GM12878 (cell line): ENCODE data around the gene TCF7L2. TPM values are rescaled to one million over a fixed set of nuclear protein-coding genes. Genes with fewer than 3 reads are reported as not detected.

ENCODE experiments used
- ATAC-seq: fragments of 200-7000 bp; cut with Tn5 transposase; 3 replicates; pipeline ENCODE4 v1.9.1; 2020; ENCODE audit warnings: mild to moderate bottlenecking, moderate library complexity
- BruUV-seq: library from RNA; stranded (reverse); fragments of 400-500 nt; replicated peaks from 2 replicates; lab custom pipeline; 2021; lab: Mats Ljungman, UMichigan
- CTCF ChIA-PET: fragments of 300-600 bp; sonication (Branson Sonifier 250); formaldehyde crosslinking; extraction: SDS; loops from one replicate; lab custom pipeline; 2021; ENCODE audit warnings: inconsistent platforms; lab: Yijun Ruan, JAX
- POLR2A ChIA-PET: fragments of 350-600 bp; formaldehyde crosslinking; extraction: SDS; loops from one replicate; lab custom pipeline; 2021; ENCODE audit warnings: inconsistent platforms; lab: Charles Lee
- RAD21 ChIA-PET: fragments of 300-600 bp; sonication (Branson Sonifier 250); formaldehyde crosslinking; loops from one replicate; lab custom pipeline; 2023; ENCODE audit warnings: antibody characterized with exemption; ENCODE audit not compliant: unreplicated experiment; lab: Charles Lee
- SMC1A ChIA-PET: fragments of 300-600 bp; sonication (Branson Sonifier 250); formaldehyde crosslinking; loops from one replicate; lab custom pipeline; 2023; ENCODE audit not compliant: unreplicated experiment, uncharacterized antibody; lab: Charles Lee
- DNase-seq: peaks from one replicate; pipeline ENCODE4 v3.0.0-alpha.2; 2011; ENCODE audit warnings: low read depth, low spot score
- FAIRE-seq: peaks from 3 replicates; lab custom pipeline; 2011; peaks lifted over from hg19 to GRCh38; lab: Jason Lieb, UNC
- H2AFZ ChIP-seq: 2 replicates; pipeline ENCODE4 v1.6.0; 2011; ENCODE audit warnings: low read depth, low read length, control low read depth; ENCODE audit not compliant: control insufficient read depth
- H3K27ac ChIP-seq: 2 replicates; pipeline ENCODE4 v1.5.1; 2011; ENCODE audit warnings: control low read depth; ENCODE audit not compliant: control insufficient read depth, insufficient read depth
- H3K27me3 ChIP-seq, 2 experiments: replicated peaks in 1 of 2; 2 replicates each; pipeline versions ENCODE4 v1.6.0 to v1.6.1; 2011; ENCODE audit warnings: low read length in 1 of 2; ENCODE audit not compliant: control insufficient read depth in 2 of 2, insufficient read depth in 2 of 2
- H3K36me3 ChIP-seq, 2 experiments: 2 replicates each; pipeline ENCODE4 v1.5.1; 2011; ENCODE audit warnings: low read length in 1 of 2; ENCODE audit not compliant: control insufficient read depth in 2 of 2, insufficient read depth in 2 of 2
- H3K4me1 ChIP-seq: 2 replicates; pipeline ENCODE4 v1.6.1; 2011; ENCODE audit warnings: mild to moderate bottlenecking, low read length, moderate library complexity, mixed read lengths; ENCODE audit not compliant: control insufficient read depth, insufficient read depth
- H3K4me2 ChIP-seq: 2 replicates; pipeline ENCODE4 v1.6.0; 2011; ENCODE audit warnings: control low read depth; ENCODE audit not compliant: control insufficient read depth, insufficient read depth
- H3K4me3 ChIP-seq: fragments of 200-600 bp; sonication (generic); 2 replicates; pipeline ENCODE4 v1.5.1; 2016
- H3K79me2 ChIP-seq: 2 replicates; pipeline ENCODE4 v1.6.0; 2011; ENCODE audit warnings: low read length; ENCODE audit not compliant: control insufficient read depth, insufficient read depth
- H3K9ac ChIP-seq: 2 replicates; pipeline ENCODE4 v1.8.0; 2011; ENCODE audit warnings: low read length, control low read depth, mixed read lengths; ENCODE audit not compliant: control insufficient read depth, insufficient read depth
- H3K9me3 ChIP-seq: replicated peaks from 3 replicates; pipeline ENCODE4 v1.5.1; 2011; ENCODE audit warnings: mild to moderate bottlenecking, low read length; ENCODE audit not compliant: control insufficient read depth, insufficient read depth
- H4K20me1 ChIP-seq: 2 replicates; pipeline ENCODE4 v1.6.0; 2011; ENCODE audit not compliant: control insufficient read depth, insufficient read depth
- BCLAF1 ChIP-seq: fragments of 450-650 bp; IDR thresholded peaks from 2 replicates; pipeline ENCODE4 v1.6.1; 2017; ENCODE audit warnings: antibody characterized with exemption, mild to moderate bottlenecking, moderate library complexity
- CREM ChIP-seq: IDR thresholded peaks from 2 replicates; pipeline ENCODE4 v1.6.1; 2014; ENCODE audit warnings: antibody characterized with exemption, low read depth
- MAX ChIP-seq: IDR thresholded peaks from 2 replicates; pipeline ENCODE4 v1.6.1; 2012; ENCODE audit warnings: low read depth, low read length, improper control_type of control experiment
- SUPT20H ChIP-seq: IDR thresholded peaks from 2 replicates; pipeline ENCODE4 v1.6.1; 2011; ENCODE audit warnings: low read depth, mild to moderate bottlenecking, low read length, moderate library complexity, borderline replicate concordance; ENCODE audit not compliant: control insufficient read depth
- ZBTB40 ChIP-seq: fragments of 450-650 bp; IDR thresholded peaks from 2 replicates; pipeline ENCODE4 v1.6.1; 2016; ENCODE audit warnings: mild to moderate bottlenecking, moderate library complexity, borderline replicate concordance
- WGBS: methylation state at CpG from one replicate; pipeline ENCODE4 v1.1.6; 2016; ENCODE audit warnings: low lambda C conversion rate; ENCODE audit not compliant: insufficient replicate concordance, insufficient coverage; ENCODE audit errors: missing lambda C conversion rate; 5-methylcytosine and 5-hydroxymethylcytosine counted together
- in situ Hi-C: fragments of 300-500 bp; cut with MboI; formaldehyde crosslinking; loops from 9 replicates; pipeline ENCODE4 v1.14.3; 2018; ENCODE audit warnings: mixed read lengths
- intact Hi-C: fragments of 100-400 bp; cut with micrococcal nuclease; formaldehyde crosslinking; loops from one replicate; pipeline ENCODE4 v1.14.2; 2022; ENCODE audit not compliant: unreplicated experiment
- polyA plus RNA-seq, 11 experiments: library from polyadenylated mRNA; depleted of rRNA in 4 of 11; unstranded in 6 of 11; stranded (reverse) in 5 of 11; fragments of >200 nt; fragmentation: Nextera tagmentation in 4 of 11; fragmentation: Illumina TruSeq in 1 of 11; extraction: Ambion mirVana in 4 of 11; extraction: Trizol in 1 of 11; gene quantifications; 1 replicate in 1 of 11; 2 replicates in 10 of 11; pipeline versions ENCODE4 v1.2.1 to v1.2.3, GENCODE V29; 2011 to 2016; ENCODE audit warnings: inconsistent platforms in 2 of 11, missing spikeins in 2 of 11, low read depth in 1 of 11
- total RNA-seq, 4 experiments: library from RNA; depleted of rRNA in 3 of 4; stranded (reverse); fragments of >200 nt in 3 of 4; fragmentation: Illumina TruSeq in 1 of 4; extraction: Trizol in 1 of 4; gene quantifications; 2 replicates each; pipeline versions ENCODE4 v1.2.1 to v1.2.3, GENCODE V29; 2013 to 2021

The TCF7L2 gene
- total and polyA plus RNA-seq, 10 of the 15 experiments (the other 5 are each of a cell fraction or from before 2014, with no cell fraction given): 0.02 to 1.1 (median 0.35) TPM; not detected in 4

- TF ChIP-seq ZBTB40: no peak
- no peak for TF ChIP-seq MAX
- TF ChIP-seq, all 136 proteins: peak for 0
These were observed 178.5 kb downstream of the TCF7L2 start (continued) for GRCh38 chr10:113128450-113129070.

- H3K4me2 ChIP-seq: no peak overlapping the region
- no peaks in the 10 kb centered on the region for H3K36me3 ChIP-seq
- no peaks in the 10 kb centered on the region for H4K20me1 ChIP-seq
- no peak overlapping the region for H3K27ac ChIP-seq
- SMC1A ChIA-PET: no interaction called here
- intact Hi-C loops (loop anchor here (5.0 kb wide), 1 partner anchor 407 kb away; no protein-coding TSS in a partner anchor), in situ Hi-C loops (no loop called here)
- no peak overlapping the region for H3K9ac ChIP-seq
- WGBS: 44% methylated on average over 7 of the region's 7 CpGs
- H2AFZ ChIP-seq: no peak overlapping the region
- no peak for FAIRE-seq
- no peak for ATAC-seq
- DNase-seq: no peak
- RAD21 ChIA-PET: no interaction called here
- H3K9me3 ChIP-seq: no peaks in the 10 kb centered on the region
- no peak overlapping the region for H3K4me3 ChIP-seq
- peaks cover 0 to 8% of the 10 kb centered on the region in 2 experiments; a peak in 2 of 4 replicates for H3K27me3 ChIP-seq
- BruUV-seq: no TSS peak
- TF ChIP-seq BCLAF1 (no peak), SUPT20H (no peak), CREM (no peak)
- CTCF ChIA-PET: no interaction called here
- H3K79me2 ChIP-seq: no peaks in the 10 kb centered on the region
- no peaks in the 10 kb centered on the region for H3K4me1 ChIP-seq
- POLR2A ChIA-PET: no interaction called here
These were observed 179.1 kb downstream of the TCF7L2 start for GRCh38 chr10:113129117-113129516.
